GM19467 (cell line): ENCODE data around the gene LRFN4.
A peak's percentile ranks its signal among the peaks of the same experiment; 100 is the strongest.

ENCODE experiments used
- ATAC-seq: cut with Tn5 transposase; IDR thresholded peaks from one replicate; pipeline ENCODE4 v1.9.1; 2021; ENCODE audit warnings: mild to moderate bottlenecking, moderate library complexity; ENCODE audit not compliant: unreplicated experiment

LRFN4 gene

DNA sequence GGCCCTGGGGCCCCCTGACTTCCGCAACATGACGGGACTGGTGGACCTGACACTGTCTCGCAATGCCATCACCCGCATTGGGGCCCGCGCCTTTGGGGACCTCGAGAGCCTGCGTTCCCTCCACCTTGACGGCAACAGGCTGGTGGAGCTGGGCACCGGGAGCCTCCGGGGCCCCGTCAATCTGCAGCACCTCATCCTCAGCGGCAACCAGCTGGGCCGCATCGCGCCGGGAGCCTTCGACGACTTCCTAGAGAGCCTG lies 992 bp downstream of the LRFN4 start:
- ATAC-seq, result no peak

DNA sequence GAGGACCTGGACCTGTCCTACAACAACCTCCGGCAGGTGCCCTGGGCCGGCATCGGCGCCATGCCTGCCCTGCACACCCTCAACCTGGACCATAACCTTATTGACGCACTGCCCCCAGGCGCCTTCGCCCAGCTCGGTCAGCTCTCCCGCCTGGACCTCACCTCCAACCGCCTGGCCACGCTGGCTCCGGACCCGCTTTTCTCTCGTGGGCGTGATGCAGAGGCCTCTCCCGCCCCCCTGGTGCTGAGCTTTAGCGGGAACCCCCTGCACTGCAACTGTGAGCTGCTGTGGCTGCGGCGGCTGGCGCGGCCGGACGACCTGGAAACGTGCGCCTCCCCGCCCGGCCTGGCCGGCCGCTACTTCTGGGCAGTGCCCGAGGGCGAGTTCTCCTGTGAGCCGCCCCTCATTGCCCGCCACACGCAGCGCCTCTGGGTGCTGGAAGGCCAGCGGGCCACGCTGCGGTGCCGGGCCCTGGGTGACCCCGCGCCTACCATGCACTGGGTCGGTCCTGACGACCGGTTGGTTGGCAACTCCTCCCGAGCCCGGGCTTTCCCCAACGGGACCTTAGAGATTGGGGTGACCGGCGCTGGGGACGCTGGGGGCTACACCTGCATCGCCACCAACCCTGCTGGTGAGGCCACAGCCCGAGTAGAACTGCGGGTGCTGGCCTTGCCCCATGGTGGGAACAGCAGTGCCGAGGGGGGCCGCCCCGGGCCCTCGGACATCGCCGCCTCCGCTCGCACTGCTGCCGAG lies 1.5 kb downstream of the LRFN4 start:
- no peak for ATAC-seq

DNA sequence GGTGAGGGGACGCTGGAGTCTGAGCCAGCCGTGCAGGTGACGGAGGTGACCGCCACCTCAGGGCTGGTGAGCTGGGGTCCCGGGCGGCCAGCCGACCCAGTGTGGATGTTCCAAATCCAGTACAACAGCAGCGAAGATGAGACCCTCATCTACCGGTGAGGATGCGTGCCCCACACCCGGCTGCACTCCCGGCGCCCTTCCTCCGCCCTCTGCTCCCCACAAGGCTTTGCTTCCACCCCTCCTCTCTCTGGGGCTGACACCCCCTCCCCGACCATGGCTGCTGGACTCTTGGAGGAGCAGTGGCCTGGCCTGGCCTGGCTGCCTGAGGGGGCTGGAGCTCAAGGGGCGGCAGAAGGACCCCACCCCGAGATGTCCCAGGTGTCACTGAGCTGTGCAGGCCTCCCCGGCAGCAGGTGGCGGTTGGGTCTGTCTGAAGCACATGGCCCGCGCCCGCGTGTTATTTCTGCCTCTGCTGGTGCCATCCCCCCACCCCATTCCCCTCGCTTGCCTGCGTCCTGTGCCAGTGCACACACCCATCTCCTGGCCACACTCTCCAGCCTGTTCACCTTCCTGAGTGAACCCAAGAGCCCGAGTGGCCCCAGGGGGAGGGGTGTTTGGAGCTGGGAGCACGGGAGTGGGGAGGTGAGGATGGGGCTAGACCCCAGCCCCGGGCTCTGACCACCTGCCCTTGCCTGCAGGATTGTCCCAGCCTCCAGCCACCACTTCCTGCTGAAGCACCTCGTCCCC lies 2.2 kb downstream of the LRFN4 start:
- ATAC-seq, result no peak

DNA sequence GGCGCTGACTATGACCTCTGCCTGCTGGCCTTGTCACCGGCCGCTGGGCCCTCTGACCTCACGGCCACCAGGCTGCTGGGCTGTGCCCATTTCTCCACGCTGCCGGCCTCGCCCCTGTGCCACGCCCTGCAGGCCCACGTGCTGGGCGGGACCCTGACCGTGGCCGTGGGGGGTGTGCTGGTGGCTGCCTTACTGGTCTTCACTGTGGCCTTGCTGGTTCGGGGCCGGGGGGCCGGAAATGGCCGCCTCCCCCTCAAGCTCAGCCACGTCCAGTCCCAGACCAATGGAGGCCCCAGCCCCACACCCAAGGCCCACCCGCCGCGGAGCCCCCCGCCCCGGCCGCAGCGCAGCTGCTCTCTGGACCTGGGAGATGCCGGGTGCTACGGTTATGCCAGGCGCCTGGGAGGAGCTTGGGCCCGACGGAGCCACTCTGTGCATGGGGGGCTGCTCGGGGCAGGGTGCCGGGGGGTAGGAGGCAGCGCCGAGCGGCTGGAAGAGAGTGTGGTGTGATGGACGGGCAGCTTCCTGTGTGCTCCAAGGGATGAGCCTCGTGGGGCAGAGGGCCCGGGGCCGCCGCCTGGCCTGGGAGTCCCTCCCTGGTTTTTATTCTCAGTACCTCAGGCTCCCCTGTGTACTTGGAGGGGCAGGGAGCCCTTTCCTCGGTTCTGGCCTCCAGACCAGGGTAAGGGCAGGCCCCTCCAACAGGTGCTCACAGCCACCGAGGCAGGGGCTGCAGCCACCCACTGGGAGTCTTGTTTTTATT lies 3.0 kb downstream of the LRFN4 start:
- no peak for ATAC-seq

DNA sequence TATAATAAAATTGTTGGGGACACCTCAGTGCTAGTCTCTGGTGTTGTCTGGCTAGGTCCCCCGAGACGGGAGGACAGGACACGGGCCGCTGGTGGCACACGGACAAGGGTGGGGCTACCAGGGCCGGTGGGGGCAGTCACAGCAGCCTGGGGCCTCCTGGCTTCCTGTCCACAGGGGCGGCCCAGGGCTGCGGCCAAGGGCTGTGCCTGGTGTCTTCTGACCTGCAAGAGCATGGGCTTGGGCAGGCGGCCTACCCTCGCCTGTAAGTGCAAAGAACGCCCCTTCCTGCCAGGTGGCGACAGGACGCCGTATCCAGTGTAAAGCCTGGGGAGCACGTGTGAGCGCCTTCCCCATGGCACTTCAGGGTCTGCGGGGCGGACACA lies 3.6 kb downstream of the LRFN4 start:
- no peak for ATAC-seq

DNA sequence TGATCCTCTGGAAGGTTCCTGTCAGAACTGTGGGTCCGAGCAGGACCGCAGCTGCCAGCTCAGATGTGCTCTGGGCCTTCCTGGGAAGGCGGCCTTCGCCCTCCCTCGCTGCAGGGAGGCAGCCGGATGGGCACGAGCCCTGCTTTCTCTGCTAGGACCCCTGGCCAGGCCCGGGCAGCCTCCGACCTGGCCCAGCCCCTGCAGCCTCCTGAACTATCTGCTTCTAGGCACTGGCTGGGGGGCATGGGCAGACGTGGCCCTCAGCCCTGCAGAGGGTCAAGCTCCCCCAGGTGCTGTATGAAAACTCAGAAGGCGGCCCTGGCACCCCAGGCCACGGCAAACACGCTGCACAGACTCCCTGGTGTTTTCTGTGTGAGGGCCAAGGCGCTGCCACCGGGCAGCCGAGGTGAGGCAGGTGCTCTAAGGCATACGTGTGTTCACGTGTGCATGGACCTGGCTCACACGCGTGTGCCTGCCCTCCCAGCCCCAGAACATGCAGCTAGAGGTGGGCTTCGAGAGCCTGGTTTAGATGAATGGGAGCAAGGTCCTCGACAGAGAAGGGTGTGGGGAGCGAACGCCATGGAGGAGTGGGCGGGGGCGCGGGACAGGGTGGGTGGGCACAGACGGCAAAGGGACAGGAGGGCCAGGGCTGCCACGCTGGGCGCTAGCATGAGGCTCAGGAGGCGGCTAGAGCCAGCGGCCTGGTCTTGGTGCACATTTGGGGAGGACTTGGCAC lies 4.3 kb downstream of the LRFN4 start:
- ATAC-seq, result no peak

DNA sequence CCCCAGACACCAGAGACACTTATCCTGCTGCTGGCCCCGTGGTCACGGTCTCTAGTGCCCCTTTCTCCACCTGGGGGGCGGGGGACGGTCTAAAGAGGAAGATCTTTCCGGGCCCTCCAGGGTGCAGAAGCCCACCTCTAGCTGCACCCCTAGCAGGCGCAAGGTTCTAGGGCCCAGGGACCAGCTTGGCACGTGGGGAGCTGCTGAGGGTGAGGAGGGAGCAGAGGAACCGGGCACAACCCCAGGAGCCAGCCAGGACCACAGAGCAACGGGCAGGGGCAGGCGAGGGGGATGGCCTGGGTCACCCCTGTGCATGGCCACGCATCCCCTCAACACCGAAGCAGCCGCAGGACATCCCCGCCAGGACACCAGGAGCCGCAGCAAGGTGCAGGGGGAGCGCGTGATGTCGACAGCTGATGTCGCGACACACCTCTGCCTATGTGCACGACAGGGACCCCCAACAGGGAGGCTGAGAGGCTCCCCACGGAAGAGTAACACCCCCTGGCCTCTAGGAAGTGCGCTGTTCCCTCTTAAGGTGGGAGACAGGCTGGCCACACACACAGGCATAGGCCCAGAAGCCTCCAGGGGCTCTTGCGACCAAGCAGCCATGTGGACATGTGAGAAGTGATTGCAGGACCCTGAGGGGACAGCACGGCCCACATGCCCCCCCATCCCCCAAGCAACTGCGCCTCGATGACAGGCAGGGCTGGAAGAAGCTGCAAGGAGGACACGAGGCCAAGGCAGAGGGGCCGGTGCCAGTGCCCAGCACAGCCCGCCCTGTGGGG lies 5.1 kb downstream of the LRFN4 start:
- ATAC-seq, result no peak

DNA sequence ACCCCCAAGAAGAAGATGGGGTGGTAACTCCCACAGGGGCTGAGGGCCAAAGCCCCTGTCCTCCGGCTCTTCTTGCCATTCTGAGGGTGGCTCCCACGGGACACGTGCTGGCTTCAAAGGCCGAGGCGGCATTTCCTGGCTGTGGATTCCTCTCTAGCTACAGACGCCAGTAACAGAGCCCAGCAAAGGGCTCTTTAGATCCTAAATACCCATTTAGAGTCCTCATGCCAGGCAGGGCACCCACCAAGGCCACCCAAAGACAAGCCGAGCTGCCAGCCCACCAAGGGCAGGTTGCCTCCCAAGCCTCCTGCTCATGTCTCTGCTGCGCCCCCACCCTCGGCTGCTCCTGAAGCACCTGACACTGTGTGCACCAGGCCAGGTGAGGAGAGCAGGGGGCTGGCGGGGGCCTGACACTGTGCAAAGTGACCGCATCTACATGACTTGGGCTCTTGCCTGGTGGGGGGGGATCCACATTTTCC lies 5.7 kb downstream of the LRFN4 start:
- no peak for ATAC-seq

DNA sequence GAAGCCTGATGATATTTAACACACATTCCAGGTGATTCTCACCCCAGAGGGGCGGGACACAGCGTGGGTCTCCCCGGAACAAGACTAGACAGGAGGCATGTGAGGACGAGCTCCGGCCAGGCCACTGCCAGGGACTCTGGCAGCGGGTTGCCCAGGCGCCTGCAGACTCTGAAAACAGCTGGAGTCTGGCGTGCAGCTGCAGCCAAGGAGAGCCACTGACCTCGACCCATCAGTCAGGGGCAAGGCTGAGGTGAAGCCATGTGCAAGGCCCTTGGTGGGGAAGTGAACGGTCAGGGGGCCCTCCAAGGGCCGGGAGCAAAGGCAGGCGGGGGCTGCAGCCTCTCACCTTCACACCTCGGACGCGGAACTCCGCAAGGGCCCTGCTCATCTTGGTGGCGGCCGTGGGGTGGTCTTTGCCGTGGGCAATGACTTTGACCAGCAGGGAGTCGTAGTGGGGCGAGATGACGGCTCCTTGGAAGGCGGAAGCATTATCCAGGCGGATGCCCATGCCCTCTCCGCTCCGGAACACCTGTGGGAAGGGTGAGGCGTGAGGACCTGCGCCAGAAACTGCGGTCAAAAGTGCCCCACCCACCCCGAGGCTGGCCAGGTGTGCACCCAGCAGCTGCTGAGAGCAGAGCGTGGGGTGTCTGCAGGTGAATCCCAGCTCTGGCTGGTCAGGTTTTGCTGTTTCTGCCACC lies 6.7 kb downstream of the LRFN4 start:
- no peak for ATAC-seq

DNA sequence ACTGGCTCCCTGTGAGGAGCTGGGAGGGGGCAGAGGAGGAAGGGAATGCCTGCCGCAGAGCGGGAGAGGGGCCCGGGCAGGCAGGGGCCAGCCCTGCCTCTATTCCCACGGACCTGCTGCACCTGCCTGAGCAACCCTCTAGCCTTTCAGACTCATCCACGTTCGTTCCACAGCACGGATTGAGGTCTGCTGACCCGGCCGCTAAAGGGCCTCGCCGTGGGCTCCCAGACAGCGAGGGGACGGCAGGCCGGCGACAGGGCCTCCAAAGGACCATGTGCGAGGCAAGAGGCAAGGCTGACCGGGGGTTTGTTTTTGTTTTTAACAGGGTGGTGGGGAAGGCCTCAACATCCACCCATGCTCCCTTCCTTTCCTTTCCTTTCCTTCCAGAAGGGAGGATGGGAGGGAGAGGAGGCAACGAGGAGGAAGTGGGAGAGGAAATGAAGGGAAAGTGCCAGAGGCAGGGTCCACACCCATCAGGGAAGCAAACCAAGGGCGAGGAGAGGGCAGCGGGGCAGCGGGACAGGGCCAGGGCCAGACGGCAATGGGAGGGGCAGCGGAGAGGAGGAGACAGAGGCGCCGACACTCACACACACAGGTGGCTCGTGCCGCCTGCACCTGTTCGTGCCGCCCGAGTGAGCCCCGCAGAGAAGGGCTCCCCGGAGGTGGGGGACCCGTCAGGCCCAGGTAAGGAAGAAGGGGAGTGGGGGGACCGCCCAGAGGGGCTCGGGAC lies 7.5 kb downstream of the LRFN4 start:
- ATAC-seq, result no peak

DNA sequence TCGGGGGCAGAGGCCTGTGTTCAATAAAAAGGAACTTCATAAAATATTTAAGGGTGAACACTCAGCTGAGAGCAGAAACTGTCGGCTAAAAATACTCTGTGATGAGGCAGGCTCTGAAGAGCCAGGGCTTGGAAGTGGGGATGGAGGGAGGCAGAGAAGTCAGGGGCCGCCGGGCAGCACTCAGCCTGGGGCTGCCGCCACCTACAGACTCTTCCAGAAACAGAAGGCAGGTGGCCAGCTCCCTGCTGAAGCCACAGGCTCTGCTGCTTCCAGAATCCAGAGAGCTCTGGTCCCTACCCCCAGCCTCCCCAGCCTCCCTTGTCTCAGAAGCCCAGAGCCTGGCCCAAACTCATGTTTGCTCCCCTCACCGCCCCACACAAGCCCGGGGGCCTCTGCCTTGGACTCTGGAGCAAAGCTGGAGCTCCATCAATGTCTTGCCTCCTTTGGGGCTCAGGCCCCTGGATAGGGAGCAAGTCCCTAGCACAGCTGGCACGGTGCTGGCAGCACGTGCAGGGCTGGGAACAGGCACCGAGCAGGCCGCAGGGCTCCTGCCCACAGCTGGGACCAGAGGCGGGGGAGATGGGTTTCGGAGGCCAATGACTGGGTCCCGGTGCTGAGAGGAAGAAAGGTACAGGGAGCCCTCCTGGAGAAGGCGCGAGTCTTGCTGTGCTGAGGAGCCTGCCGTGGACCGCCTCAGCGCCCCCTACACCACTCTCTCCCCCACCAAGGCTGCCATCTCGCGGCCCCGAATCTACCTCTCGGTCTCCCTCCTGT lies 8.2 kb downstream of the LRFN4 start:
- no peak for ATAC-seq

DNA sequence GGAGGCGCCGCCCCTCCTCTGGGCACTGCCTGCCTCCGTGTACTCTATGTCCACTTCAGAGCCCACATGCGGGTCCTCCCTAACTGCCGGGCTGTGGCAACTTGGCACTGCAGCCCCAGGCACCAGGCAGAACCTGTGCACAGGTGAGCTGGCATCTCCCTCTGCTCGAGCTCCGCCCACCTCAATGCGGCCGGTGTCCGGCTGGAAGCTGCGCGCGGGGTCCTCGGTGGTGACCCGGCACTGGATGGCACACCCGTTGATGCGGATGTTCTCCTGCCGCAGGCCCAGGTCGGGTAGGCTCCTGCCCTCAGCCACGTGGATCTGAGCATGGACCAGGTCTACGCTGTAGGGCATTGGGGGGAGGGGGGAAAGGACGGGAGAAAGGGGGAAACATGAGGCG lies 9.1 kb downstream of the LRFN4 start:
- no peak for ATAC-seq

DNA sequence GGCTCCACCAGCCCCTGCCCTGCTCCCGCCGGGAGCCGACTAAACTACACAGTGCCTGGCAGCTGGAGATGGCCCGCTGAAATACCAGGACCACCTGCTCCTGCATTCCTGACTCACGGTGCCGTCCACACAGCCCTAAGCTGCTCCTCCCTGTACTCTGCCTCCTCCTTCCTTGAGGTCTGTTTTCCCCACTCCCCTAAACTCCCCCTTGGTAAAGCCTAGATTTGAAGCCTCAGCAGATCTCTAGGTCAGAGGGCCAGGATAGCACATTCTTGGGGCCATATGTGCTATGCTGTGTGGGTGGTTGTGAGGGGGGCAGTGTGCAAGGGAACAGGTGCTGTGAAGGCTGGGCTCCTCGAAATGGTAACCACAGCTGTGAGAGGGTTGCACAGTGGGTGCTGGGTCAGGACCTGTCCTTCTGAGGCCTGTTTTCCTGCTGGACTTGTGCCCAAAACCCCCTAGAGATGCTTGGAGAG lies 9.7 kb downstream of the LRFN4 start:
- no peak for ATAC-seq

DNA sequence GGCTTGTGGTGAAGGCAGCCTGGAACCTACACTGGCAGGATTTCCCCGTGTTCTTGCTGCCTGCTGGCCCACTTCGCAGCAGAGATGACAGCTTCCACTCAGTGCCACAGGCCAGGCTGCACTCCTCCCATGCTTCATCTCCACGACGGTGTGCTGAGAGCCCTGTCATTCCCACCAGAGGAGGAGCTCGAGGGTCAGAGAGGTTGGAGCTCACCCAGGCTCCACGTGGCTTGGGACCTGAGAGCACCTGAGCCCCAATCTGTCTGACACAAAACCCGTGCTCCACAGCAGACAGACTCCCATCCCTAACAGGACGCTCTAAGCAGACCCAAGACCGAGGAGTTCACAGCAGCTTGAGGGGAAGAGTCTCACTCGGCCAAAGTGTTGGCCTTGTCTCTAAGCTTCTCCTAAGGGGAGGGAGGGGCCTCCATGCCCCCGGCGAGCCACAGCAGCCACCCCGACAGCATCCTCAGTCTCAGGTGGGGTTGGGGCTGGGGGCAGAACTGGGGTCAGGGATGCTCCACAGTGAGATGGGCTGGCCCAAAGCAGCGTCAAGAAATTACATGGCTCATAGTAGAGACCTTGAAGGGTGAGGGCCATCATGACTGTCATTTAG lies 10.7 kb downstream of the LRFN4 start:
- ATAC-seq, result no peak

DNA sequence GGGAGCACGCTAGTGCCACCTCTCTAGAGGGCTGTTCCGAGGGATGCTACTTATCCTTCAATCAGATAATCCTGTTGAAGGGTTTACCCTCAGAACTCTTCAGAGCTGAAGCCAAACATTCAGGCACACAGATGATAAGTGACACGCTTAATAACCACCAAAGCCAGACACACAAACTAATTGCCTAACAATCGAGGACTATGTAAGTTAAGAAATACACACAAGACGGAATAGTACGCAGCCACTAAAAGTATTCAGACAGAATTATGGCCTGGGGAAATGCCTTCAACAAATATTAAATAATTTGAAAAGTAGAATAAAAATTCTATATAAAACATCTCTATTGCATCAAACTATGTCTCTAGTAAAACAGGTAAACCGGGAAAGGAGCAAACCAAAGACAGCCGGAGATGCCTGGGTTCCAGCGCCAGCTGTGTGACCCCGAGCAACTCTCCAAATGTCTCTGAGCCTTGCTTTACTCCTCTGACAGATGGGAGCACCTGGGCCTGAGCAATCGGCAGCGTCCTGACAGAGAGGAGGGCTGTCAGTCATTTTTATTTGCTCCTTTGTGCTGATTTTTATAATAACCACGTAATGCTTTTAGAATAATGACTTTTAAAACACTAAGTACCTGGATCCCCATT lies 11.3 kb downstream of the LRFN4 start:
- ATAC-seq, result no peak

DNA sequence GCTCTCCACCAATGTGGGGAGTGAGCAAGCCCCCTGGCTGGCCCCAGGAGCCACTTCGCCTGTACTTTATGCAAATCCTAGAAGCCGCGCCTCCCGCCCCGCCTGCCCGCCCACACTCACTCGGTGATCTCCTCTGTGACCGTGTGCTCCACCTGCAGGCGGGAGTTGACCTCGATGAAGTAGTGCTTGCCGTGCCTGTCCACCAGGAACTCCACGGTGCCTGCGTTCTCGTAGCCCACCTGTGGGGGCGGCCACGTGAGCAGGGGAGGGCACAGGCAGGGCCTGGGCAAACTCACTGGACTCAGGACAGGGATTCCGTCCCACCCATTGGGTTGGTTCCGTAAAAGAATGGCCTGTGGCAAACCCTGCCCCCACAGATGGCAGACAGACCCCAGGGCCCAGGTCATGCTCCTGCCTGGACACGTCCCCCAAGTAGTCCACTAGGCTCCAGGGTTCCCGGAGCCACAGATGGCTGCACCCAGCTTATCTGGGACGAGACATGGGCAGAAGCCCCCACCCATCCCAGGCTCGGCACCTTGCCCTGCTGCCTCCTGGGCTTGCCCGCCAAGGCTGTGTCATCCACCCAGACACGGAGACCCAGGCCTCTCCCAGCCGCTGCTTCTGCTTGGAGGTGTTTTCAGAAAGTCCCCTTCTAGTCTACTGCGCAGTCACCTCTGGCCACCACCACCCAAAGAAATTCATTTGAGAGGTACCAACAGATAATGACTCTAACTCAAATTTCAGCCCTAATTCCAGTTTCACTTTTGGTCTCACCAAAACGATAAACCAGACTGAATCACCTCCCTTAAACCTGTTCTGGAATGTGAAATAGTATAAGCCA lies 12.1 kb downstream of the LRFN4 start:
- ATAC-seq, result peak; percentile 88

DNA sequence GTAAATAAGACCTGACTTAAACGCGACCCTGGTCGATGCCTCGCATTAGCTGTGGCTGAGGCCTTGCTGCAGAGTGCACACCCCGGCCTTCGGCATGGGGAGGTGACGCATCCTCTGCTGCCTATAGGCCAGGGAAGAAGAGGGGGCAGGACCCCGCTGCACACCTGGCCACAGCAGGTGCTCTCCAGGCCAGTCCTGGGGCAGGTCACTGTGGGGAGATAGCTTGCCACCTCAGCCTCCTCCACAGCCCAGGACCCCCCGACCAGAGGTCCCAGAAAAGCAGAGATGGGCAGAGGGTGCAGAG lies 12.7 kb downstream of the LRFN4 start:
- no peak for ATAC-seq
